Activated CD8-positive, alpha-beta T cell treated with anti-CD3 and anti-CD28 coated beads for 36 hours (primary cell): ENCODE measurements around the gene ZNF341. TPM values are rescaled to one million over a fixed set of nuclear protein-coding genes. Genes with fewer than 3 reads are reported as not detected.

Source experiments
- ATAC-seq: fragments of 200-7000 bp; cut with Tn5 transposase; one replicate; pipeline ENCODE4 v1.10.0; 2021; ENCODE audit warnings: mild to moderate bottlenecking, moderate library complexity
- CTCF ChIA-PET: fragments of 350-600 bp; sonication (Branson Sonifier 250); formaldehyde crosslinking; loops from one replicate; lab custom pipeline; 2021; ENCODE audit warnings: antibody characterized with exemption; lab: Charles Lee
- POLR2A ChIA-PET: fragments of 350-600 bp; sonication (Branson Sonifier 250); formaldehyde crosslinking; loops from one replicate; lab custom pipeline; 2021; ENCODE audit warnings: antibody characterized with exemption; lab: Charles Lee
- DNase-seq: peaks from one replicate; pipeline ENCODE4 v3.0.0-alpha.2; 2020
- H3K27ac Mint-ChIP-seq: one replicate; pipeline ENCODE4 v1.8.0; 2021; ENCODE audit warnings: mild to moderate bottlenecking, mixed read lengths
- H3K27me3 Mint-ChIP-seq: one replicate; pipeline ENCODE4 v1.8.0; 2021; ENCODE audit warnings: mixed read lengths
- H3K36me3 Mint-ChIP-seq: one replicate; pipeline ENCODE4 v1.8.0; 2021; ENCODE audit warnings: low read depth, mixed read lengths
- H3K4me1 Mint-ChIP-seq: one replicate; pipeline ENCODE4 v1.8.0; 2021; ENCODE audit warnings: low read depth, mixed read lengths
- H3K4me3 Mint-ChIP-seq: one replicate; pipeline ENCODE4 v1.8.0; 2021; ENCODE audit warnings: mild to moderate bottlenecking, moderate library complexity, mixed read lengths
- H3K9me3 Mint-ChIP-seq: one replicate; pipeline ENCODE4 v1.8.0; 2021; ENCODE audit warnings: mixed read lengths
- CTCF ChIP-seq: fragments of 200-600 bp; IDR thresholded peaks from one replicate; pipeline ENCODE4 v1.8.0; 2022; ENCODE audit warnings: antibody characterized with exemption, mild to moderate bottlenecking
- intact Hi-C: fragments of 100-400 bp; cut with micrococcal nuclease; formaldehyde crosslinking; loops from one replicate; pipeline ENCODE4 v1.10.0; 2022
- total RNA-seq, 2 experiments: library from RNA; stranded (reverse); gene quantifications; one replicate each; pipeline ENCODE4 v1.2.3, GENCODE V29; 2021

ZNF341 gene
- total RNA-seq, 2 experiments from 2014 or later: 4.3 to 5.0 TPM

DNA sequence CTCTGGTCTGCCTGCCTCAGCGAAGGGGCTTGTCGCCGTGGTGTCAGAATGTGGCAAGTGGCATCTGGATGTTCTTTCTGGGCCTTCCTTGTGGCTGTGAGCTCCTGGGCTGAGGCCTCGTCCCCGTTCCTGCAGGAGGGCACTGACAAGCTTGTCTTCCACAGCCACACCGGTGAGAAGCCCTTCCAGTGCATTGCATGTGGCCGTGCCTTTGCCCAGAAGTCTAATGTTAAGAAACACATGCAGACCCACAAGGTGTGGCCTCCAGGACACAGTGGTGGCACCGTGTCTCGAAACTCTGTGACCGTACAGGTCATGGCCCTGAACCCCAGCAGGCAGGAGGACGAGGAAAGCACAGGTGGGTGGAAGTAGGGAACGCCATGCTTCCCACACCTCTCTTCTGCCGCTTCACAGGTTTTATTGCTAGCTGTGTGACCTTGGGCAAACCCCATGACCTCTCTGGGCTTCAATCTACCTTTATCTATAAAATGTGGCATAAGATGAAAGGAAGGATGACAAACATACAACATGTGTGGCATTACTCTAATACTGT is 30.0 kb downstream of the ZNF341 start:
- POLR2A ChIA-PET: no interaction called here
- TF ChIP-seq CTCF: no peak
- H3K27me3 Mint-ChIP-seq: no peaks in the 10 kb centered on the region
- no peaks in the 10 kb centered on the region for H3K4me1 Mint-ChIP-seq
- CTCF ChIA-PET: no interaction called here
- H3K36me3 Mint-ChIP-seq: peaks cover 23% of the 10 kb centered on the region
- intact Hi-C loops: no loop called here
- H3K9me3 Mint-ChIP-seq: peaks cover 5% of the 10 kb centered on the region
- H3K4me3 Mint-ChIP-seq: no peak overlapping the region
- DNase-seq: no peak
- no peak overlapping the region for H3K27ac Mint-ChIP-seq
- ATAC-seq: no peak

- intact Hi-C loops: no loop called here
- H3K36me3 Mint-ChIP-seq: peaks cover 7% of the 10 kb centered on the region
- no peak overlapping the region for H3K4me3 Mint-ChIP-seq
- no peaks in the 10 kb centered on the region for H3K9me3 Mint-ChIP-seq
- no peak overlapping the region for H3K27ac Mint-ChIP-seq
- no peak for TF ChIP-seq CTCF
- CTCF ChIA-PET: no interaction called here
- no peaks in the 10 kb centered on the region for H3K4me1 Mint-ChIP-seq
- DNase-seq (no peak), ATAC-seq (no peak)
- POLR2A ChIA-PET: no interaction called here
- no peaks in the 10 kb centered on the region for H3K27me3 Mint-ChIP-seq
Measured at GRCh38 chr20:33765099-33765498, 33.3 kb downstream of the ZNF341 start.

DNA sequence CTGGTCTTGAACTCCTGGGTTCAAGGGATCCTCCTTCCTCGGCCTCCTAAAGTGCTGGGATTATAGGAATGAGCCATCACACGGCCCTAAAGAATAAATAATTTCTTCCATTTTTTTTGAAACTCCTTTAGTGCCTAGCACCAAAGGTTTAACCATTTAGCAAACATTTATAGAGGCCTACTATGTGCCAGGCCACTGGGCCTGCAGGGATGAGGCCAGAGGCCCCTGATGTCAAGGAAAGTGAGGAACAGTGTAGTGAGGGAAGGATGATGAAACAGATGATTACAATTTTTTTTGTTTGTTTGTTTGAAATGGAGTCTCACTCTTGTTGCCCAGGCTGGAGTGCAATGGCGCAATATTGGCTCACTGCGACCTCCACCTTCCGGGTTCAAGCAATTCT is 33.8 kb downstream of the ZNF341 start:
- DNase-seq (no peak), ATAC-seq (no peak)
- H3K9me3 Mint-ChIP-seq: no peaks in the 10 kb centered on the region
- intact Hi-C loops: no loop called here
- H3K4me1 Mint-ChIP-seq: no peaks in the 10 kb centered on the region
- TF ChIP-seq CTCF: no peak
- no peak overlapping the region for H3K27ac Mint-ChIP-seq
- POLR2A ChIA-PET: no interaction called here
- no peaks in the 10 kb centered on the region for H3K27me3 Mint-ChIP-seq
- H3K4me3 Mint-ChIP-seq: no peak overlapping the region
- CTCF ChIA-PET: no interaction called here
- H3K36me3 Mint-ChIP-seq: peaks cover 9% of the 10 kb centered on the region

DNA sequence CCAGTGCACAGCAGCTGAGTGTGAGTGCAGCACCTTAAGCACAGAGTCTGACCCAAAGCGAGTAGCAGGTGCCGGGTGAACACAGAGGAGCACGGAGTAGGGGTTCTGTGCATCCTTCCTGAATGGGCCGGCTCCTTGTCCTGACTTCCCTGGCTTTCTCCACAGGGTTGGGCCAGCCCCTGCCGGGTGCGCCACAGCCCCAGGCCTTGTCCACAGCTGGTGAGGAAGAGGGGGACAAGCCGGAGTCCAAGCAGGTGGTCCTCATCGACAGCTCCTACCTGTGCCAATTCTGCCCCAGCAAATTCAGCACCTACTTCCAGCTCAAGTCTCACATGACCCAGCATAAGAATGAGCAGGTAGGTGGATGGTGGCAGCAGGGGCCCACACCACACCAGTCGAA is 34.9 kb downstream of the ZNF341 start:
- POLR2A ChIA-PET: no interaction called here
- intact Hi-C loops: no loop called here
- DNase-seq (no peak), ATAC-seq (no peak)
- Mint-ChIP-seq H3K36me3 (peaks cover 9% of the 10 kb centered on the region), H3K9me3 (no peaks in the 10 kb centered on the region), H3K27me3 (no peaks in the 10 kb centered on the region), H3K4me3 (no peak overlapping the region), H3K4me1 (no peaks in the 10 kb centered on the region), H3K27ac (no peak overlapping the region)
- no peak for TF ChIP-seq CTCF
- CTCF ChIA-PET: no interaction called here

GRCh38 chr20:33767777-33768138 is 36.0 kb downstream of the ZNF341 start:
- Mint-ChIP-seq H3K27me3 (no peaks in the 10 kb centered on the region), H3K4me3 (no peak overlapping the region), H3K36me3 (peaks cover 16% of the 10 kb centered on the region), H3K4me1 (peaks cover 4% of the 10 kb centered on the region), H3K27ac (no peak overlapping the region), H3K9me3 (no peaks in the 10 kb centered on the region)
- POLR2A ChIA-PET: no interaction called here
- CTCF ChIA-PET: no interaction called here
- no peak for DNase-seq
- ATAC-seq: no peak
- intact Hi-C loops: no loop called here
- no peak for TF ChIP-seq CTCF
